KG1 (cell line): ENCODE data around the gene NR2F2.

Experiments used
- DNase-seq: peaks from one replicate; lab custom pipeline; 2025; lab: John Stamatoyannopoulos, UW

The NR2F2 gene

DNA sequence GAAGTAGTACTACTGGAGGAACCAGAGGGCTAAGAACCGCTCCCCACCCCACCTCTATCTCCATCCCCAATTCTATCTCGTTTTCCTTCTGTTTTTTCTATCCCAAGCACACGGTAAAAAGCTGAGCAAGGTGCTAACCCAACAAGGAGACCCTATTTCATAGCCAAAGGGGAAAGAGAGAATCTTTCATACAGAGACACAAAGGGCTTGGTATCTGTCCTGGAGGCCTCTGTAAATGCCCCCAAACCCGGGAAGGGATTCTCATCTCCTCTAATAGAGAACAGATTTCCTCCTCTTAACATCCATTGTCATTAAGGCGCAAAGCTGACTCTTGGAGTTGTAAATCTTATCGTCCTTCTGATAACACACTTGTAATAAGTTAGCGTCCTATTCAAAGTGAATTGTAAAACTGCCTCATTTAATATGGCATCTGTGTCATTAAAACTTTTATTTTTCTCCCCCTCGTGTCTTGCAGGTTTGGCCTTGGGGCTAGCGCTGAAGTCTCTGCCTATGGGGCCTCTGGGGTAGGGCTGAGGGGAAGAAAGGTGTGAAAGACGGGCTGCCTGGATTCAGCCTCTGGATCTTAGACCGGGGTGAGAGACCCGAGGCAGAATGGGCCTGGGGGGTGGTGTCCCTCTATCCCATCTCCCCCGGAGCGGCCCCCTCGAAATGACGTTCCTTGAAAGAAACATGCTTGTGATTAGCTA, 12.1 kb downstream of the NR2F2 start:
- no peak for DNase-seq

DNA sequence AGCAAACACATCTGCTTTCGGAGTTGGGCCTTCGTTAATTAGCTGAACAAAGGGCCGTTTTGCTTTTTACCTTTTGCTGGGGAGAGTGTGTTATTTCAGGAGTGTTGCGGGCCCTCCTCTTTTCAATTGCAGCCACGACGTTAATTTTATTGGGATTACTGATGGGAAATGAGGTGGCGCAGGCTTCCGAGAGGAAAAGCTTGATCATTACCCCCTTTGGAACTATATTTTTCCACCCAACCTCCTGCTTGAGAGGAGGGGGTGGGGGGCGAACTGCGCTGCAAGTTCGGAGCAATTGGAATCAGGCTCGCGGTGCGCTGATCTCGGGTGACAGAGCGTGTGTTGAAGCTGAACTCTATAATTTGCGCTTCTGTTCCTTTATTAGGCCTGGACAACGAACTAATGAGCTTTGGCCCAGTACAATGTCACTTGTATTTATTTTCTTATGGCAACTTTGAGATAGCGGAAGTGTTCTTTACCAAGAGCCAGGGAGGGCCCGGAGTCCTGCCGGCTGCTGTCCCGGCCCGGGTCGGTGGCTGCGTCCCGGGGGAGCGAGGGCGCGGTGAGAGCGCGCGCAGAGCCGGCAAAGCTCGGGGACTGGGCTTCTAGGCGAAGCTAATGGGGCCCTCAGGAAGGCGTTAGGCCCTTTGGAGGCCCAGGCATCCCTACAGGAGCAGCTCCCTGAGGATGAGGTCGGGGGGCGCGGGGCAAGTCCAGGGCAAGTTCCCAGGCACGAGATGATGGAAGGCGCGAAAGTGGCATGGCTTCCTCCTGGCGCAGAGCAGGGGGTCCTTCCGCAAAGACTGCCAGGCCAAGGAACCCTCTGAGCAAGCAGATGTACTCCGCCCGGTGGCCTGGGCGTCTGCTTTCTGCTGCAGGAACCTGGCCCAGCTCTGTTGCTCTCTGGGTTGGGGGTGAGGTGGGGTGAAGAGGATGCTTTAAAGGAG, 12.9 kb downstream of the NR2F2 start:
- DNase-seq, result no peak

DNA sequence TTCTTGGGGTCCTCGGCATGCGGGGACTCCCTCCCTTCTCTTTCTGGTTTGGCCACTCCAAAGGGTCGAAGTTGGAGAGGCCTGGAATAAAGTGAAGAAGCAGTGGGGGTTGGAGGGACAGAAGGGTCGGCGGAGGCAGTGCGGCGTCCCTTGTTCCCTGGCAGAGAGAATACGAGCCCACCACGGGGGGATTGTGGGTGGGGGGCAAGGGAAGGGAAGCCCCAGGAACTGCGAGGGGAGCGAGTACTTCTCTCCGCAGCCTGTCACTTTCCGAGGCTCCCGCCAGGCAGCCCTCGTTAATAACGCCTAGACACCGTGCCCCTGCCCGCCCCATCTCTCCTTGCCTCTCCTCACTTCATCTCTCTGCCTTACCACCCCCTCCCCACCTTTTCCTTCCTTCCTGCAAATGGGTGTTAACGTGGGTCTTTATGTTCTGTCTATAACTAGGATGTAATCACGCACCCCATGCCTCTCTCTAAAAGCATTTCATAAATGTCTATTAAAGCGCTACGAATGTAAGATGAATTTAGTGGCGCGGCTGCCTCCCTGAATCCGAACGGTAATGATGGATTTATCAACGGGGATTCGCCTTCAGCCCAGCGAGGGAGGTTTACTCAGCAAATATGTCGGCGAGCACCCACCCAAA, 13.7 kb downstream of the NR2F2 start:
- DNase-seq, result no peak

DNA sequence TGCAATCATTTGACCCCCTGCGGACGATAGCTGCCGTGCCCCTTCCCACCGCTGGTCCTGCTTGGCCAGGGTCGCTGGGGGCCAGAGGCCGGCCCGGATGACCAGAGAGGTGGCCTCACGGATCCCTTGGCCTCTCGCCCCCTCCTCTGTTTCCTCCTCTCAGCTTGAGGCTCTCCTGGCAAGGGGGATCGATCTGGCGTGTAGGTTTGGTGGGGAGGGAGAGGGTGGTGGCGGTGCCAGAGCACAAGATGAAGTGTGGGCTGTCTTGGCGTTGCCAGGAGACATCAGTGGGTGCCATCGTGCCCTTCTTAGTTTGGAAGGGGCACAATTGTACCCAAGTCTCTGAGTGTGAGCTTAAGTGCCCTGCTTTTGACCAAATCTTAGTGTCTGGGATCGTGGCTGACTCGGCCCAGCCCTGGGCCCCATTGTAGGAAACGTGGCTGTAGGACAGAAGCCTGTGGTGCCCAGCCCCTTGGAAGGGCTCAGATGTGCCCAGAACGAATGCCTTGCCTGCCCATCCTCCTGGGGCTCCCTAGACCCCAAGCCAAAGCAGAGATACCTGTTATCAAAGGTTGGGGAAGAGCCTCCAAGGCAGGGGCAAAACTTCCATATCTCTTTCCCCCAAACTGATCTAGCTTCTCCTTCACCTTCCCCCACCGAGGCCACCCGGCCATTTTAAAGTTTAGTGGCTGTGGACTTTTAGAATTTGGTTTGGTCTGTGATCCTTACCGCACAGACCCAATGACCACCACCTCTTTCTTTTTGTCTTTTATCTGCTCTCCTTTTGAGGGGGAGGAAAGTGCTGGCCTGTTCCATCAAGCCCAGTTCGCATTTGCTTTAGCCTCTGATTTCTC, 14.4 kb downstream of the NR2F2 start:
- DNase-seq, result no peak

DNA sequence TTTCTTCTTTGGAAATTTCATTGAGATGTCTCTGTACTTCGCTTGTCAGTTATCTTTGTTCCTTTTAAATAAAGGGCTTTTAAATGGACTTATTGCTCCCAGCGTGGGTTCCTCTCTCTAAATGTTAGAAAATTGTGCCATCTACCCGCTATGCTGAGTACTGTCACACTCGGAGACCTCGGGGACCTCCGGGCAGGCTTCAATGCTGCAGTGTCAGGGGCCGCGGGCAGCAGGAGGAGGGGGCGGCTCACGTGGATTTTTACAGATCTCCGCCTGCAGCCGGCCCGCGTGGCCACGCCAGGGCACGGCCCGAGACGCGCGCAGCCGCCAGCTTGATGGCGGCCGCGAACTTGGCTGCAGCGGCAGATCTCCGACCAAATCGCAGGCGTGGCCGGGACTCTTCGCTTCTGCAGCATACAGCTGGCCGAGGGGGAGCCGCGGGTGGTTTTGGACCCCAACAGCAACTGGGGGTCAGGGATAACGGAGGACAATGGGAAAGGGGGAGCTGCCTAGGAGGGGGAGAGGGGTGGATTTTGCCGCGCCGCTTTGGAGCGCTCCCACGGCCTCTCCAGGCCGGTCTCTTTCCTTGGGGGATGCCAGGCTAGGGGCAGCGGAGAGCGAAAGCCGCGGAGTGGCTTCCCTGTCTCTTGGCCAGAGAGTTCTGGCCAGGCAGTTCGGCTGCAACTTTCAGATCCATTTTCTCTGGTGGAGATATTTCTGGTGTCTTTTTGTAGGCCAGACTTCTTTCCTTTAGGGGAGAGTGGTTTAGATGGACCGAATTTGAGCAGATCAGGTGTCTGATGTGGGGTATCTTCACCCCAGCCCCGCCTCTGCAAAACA, 15.3 kb downstream of the NR2F2 start:
- peak; percentile 27 for DNase-seq

DNA sequence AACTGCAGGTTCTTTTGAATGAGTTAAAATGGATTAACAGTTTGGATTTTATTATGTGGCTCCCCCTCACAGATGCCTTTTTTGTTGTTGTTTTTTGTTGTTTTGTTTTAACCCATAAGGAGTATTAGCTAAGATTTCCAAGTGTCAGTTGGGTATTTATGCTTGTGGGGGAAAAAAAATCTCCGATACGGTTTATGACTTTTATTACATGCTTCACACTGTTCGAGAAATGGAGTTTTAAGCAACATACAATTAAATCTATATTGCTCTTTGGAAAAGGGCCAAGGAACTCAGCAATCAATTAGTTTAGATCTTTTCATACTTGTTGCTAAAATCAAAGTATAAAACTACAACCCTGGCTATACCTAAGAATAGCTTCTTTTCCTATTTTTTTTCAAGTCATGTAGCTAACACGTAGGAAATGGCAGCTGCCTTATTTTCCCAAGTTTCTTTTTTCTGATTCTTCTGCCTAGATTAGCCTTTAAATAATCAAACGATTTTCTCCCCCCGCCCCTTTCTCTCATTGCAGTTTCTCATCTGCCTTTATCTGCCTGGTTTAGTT, 16.0 kb downstream of the NR2F2 start:
- no peak for DNase-seq

DNA sequence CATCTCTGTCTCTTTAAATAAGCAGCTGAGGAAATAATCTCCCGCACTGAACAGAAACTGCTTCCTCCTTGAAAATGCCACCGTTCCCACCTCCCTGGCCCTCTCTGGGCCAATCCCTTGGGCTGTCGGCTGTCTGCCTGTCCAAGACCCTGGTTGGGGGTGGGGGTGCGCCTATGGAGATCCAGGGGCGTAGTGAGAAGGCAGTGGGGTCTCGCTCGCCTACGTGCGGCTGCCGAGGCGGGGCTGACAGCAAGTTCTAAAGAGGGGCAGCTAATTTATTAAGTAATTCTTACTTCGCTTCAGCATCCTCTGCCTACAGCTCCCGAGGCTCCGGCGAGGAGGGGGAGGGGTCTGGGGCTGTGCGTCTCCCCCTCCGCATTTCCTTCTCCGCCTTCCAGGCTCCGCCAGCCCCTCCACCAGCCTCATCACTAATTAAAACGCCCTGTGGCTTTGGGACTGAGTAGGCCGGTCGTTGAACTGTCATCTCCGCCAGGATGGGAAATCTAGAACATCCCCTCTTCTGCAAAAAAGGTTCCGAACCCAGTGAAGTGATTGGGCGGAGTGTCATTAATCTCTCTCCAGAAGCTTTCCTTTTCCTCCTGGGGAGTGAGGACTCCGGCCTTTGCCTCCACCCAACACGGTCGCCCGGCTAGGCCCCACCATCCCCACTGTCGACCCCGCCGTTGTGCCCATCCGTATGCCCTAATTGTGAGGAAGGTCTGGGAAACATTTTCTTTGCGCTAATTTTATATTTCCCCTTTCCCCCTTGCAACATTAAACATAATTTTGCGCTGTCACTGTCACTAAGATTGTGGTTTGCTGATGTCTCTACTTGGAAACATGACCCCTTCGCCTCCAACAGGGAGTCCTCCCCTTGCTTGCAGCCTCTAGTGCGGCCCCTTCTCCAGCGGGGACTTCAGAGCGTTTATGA, 16.9 kb downstream of the NR2F2 start:
- no peak for DNase-seq

DNA sequence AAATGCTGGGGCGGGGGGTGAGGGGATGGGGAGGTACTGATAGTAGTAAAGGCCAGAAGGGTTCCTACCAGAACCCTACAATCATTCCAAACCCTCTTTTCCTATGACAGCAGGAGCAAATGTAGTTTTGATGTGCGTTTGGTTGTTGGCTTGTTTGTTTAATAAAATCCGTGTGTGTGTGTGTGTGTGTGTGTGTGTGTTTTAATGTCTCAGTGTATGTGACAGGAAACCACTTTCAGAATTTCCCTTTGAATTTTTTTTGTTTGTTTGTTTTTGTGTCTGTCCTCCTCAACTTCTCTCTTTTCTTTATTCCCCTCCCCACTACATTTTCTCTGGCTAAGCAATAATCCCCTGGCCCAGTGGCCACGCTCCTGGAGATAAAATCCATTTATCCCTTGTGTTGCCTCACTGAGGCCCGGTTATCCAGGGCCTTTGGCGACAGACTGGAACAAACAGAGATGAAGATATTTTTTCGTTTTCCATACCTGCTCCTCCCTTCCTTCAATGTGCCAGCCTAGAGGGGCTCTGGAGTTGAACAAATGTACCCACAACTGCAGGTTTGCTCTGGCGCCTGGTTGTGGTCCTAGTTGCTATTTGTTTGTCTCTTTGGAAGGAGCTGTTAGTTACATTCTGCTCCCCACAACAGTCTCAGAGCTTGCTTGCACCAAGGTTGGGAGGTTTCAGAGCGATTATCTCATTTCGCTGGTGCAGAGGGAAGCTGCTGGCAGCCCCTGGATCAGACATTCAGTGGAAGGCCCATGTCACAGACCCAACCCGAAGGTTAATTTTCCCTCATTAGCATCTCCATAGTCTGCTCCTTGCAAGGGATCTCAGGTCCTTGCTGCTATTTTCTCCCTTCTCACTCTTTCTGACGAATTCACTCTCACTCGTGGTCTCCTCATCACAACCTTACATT, 17.9 kb downstream of the NR2F2 start:
- DNase-seq, result no peak

DNA sequence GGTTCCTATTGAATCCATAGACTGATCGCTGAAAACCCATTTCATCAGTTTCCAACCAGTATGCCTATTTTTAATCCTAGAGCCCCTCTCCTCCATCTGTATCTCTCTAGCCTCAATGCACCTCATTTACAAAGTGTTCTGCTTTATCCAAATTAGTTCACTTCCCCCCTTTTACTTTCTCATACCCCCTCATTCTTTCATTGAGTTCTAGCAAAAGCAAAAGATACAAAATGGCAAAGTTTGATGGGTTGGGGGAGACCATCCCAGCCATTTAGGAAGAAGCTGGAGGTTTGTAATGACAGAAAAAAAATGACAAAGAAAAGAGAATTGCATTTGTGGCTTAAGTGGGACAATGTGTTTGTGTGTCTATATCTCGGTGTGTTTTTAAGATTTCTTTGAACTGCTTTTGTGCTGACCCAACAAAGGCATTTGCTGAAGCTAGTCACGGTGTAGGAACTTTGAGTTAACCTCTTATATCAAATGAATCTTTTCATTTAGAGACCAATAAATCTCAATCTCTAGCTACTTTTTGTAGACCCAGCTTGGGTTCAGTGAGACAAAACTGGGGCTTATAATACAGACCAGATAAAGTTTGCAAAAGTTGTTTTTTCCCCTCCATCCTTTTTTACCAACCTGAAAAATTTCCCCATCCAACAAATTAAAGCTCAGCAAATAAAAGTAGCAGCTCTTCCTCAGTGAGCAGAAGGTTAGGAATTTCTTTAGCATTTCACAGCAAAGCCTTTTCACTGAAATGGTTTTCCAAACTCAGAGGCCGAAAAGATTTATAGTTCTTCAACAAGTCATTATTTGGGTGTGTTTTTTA, 18.7 kb downstream of the NR2F2 start:
- DNase-seq, result no peak

DNA sequence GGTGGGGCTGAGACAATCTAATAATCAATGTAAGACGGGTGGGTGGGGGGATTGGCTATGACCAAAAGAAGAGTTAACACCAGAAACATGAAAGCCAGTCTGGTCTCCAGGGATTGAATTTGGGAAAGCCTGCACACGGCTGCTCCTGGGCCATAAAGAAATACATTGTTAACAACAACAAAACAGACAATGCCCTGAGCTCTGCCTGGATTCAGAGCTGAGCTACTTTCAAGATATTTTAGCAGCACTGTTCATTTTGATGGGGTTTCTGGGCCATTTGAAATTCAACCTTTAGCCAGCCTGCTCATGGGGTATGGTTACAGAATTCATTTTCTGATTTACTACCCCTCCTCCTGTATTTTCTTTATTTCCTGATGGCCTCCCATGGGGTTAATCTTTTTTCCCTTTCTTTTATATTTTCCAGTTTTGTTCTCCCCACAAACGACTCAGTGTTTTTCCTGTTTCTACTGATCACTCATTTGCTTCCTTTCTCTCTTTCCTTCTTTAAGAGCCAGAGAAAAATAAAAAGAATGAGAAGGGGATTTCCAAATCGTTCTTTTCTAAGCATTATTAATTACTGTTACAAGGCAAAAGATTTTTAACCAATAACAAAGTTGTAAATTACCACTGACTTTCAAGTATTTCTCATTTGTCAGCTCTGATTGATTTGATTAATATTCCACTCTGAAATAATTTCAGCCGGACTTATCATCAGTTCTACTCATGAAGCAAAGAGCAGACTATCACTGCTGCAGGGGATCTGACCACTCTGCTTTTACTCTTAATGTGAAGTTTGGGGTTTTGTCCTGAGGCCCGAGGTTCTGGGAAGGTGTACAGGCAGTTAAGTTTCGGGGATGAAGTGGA, 19.6 kb downstream of the NR2F2 start:
- DNase-seq, result no peak

DNA sequence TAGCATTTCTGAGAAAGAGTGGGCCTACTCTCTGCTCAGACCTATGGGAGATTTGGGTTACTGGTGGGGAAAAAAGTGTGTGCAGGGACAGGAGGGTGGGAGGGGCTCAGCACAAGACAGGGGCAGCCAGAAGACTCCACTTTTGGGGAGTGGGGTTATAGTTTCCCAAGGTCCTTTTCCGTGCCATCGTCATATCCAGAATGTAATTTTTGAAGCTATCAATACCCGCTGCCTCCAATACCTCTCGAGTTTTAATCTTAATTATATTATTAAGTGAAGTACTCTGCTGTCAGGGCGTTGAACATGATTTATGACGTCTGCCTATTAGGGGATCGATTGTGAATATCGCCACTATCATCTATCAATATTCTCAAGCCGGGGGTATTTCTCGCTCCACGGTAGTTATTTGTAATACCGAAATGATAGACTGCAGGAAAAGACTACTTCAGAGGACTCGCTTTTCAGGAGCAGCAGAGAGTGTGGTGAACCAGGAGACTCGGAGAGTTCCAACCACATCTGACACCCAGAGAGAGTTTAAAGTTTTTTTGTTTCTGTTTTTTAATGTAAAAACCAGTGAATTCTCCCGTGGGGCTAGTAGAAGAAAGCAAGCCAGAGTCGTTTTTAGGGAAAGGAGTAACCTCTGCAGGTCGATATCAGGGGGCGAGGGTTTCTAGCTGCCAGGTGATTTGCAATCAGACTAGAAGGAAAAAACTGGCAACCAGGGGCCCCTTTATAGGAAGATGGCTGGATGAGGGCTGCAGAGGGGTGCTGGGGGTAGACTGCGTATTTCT, 20.6 kb downstream of the NR2F2 start:
- DNase-seq, result no peak

DNA sequence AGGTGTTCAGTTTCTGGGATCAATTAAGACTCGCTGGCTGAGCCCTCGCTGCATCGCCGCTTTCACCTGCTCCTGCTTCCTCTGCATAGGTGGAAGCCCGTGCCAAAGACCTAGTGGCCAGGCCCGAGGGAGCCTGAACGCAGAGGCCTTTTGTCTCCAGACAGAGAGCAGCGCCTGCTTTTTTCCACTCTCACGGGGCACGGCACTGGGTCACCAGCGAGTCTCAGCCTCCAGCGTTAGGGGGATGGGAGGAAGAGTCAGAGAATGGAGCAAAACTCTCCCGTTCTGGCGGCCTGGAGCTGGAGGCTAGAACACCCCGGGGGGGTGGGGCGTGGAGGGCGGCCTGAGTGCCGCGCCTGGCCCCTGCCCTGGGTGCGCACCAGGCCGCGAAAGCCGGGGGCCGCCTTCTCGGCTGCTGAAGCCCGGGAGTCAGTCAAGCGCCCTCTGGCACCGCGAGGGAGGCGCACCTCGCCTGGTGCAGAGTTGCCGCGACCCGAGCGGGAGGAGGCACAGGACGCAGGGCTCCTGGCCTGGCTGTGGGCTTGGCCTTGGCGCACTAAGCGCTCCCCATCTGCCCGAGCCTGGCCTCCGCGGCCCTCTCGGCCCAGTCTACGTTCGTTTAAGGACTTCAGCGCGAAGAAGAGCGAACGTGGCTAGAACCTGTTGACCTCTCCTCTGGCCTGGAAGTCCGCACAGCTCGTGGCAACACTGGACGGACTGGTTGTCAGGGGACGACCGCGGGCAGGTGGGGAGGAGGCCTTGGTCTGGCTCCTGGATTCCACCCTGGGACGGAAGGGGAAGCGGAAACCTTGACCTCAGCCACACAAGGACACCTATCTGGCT, 21.5 kb downstream of the NR2F2 start:
- DNase-seq, result no peak

DNA sequence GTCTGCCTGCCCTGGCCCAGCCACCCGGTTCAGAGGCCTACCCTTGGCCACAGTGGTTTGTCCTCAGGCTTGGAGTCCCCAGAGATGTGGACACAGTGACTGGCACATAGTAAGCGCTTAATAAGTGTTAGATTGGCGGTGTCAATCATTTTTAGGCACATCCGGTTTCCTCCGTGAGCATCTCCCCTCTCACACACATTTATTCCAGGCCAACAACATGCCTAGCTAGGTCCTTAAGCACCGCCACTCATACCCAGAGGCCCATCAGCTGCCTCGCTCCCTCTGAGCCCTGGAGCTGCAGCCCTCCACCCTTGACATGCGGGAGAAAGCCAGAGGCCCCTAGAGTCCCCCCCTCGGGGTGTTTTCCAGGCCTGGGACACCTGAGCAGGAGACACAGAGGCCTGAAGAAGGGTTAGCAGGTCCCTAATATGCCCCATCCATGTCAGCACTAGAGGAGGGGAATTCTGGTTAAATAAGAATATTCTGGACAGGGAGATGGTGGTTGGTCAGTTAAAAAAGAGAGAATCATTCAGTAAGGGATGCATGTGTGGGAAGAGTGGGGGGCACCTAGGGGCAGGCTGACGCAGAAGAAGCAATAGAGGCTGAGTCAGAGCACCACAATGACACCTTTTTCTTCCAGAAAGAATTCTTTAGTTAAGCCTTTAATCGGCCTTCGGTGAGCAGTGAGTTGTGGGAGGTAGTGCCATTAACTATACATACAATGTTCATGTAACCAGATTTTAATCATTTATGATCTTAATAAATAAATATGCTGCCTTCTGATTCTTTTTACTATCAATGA, 22.3 kb downstream of the NR2F2 start:
- no peak for DNase-seq

DNA sequence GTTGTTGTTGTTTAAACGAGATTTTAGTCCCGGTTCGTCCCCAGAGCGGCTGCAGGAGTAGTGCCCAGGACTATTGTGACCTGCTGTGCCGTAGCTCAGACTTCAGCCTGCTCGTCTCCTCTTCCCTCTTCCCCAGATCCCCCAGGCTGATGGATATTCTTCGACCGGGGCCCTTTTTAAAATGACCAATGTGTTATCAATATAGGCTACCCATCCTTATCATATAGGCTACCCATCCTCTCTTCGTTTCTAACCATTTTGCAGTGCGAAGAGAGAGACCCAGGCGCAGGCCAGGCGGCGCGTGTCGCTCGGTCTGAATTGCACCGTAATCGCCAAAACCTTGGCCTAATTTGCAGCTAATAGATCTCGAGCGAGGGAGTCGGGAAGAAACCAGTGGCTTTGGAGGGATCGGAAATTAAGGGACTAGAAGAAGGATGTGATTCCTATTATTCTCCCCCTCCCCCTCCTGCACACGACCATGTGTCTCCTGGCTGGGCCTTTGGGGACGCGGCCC, 23.0 kb downstream of the NR2F2 start:
- DNase-seq, result no peak
